Measurements from ENCODE around the gene CIT. TPM values are rescaled to one million over a fixed set of nuclear protein-coding genes. Genes with fewer than 3 reads are reported as not detected.
"Not testable (repeated sequence)": the region's sequence is repeated elsewhere in the genome, so short reads cannot be mapped to it uniquely, and the experiment has no call there.

Gene CIT
- total and polyA plus RNA-seq, 9 donors = 0.39 to 3.6 (median 1.7) TPM

GRCh38 chr12:119910586-119910985, 33.5 kb upstream of the CIT start:
- H3K36me3 ChIP-seq = no peaks in the 10 kb centered on the region
- no peaks in the 10 kb centered on the region for H3K27me3 ChIP-seq
- no peak for TF ChIP-seq EP300 (IDR thresholded peaks at IDR 0.05)
- TF ChIP-seq CTCF (IDR thresholded peaks at IDR 0.05) = no peak
- TF ChIP-seq POLR2A (IDR thresholded peaks at IDR 0.05) = no peak
- no peak overlapping the region for H3K4me3 ChIP-seq
- WGBS, 3 donors = 85 to 86% (median 86%) methylated on average over 4 of the region's 4 CpGs
- no peaks in the 10 kb centered on the region for H3K4me1 ChIP-seq (ENCODE audit: insufficient read depth)
- no peaks in the 10 kb centered on the region for H3K9me3 ChIP-seq
- intact Hi-C loops (cut with DNase I) = no loop called here
- DNase-seq = no peak
- H3K27ac ChIP-seq = no peak overlapping the region

- no peak for DNase-seq
- Histone ChIP-seq H3K27me3 (no peaks in the 10 kb centered on the region), H3K27ac (no peak overlapping the region), H3K36me3 (no peaks in the 10 kb centered on the region), H3K9me3 (no peaks in the 10 kb centered on the region), H3K4me3 (no peak overlapping the region), H3K4me1 (ENCODE audit: insufficient read depth) (no peaks in the 10 kb centered on the region)
- intact Hi-C loops (cut with DNase I) = no loop called here
- TF ChIP-seq CTCF (IDR thresholded peaks at IDR 0.05) (no peak), EP300 (IDR thresholded peaks at IDR 0.05) (no peak)
- 1 to 4% (median 1%) methylated on average over 5 of the region's 5 CpGs for whole genome bisulfite sequencing, 3 donors
Measured at GRCh38 chr12:119902084-119902509, 25.0 kb upstream of the CIT start.

- no peak for DNase-seq
- intact Hi-C loops (cut with DNase I) = no loop called here
- 59 to 75% (median 74%) methylated on average over 2 of the region's 2 CpGs for WGBS, 3 donors
- no peak overlapping the region for H3K4me3 ChIP-seq
- H3K36me3 ChIP-seq = no peaks in the 10 kb centered on the region
- no peaks in the 10 kb centered on the region for H3K27me3 ChIP-seq
- H3K9me3 ChIP-seq = no peaks in the 10 kb centered on the region
- TF ChIP-seq POLR2A (IDR thresholded peaks at IDR 0.05) (no peak), EP300 (IDR thresholded peaks at IDR 0.05) (no peak), CTCF (IDR thresholded peaks at IDR 0.05) (no peak)
- H3K4me1 ChIP-seq (ENCODE audit: insufficient read depth) = no peaks in the 10 kb centered on the region
- no peak overlapping the region for H3K27ac ChIP-seq
Measured at GRCh38 chr12:119901670-119902069, 24.6 kb upstream of the CIT start.

GRCh38 chr12:119894916-119895315, 17.8 kb upstream of the CIT start:
- no peak overlapping the region for H3K27ac ChIP-seq
- TF ChIP-seq CTCF (IDR thresholded peaks at IDR 0.05) (no peak), POLR2A (IDR thresholded peaks at IDR 0.05) (no peak), EP300 (IDR thresholded peaks at IDR 0.05) (no peak)
- H3K27me3 ChIP-seq = no peaks in the 10 kb centered on the region
- H3K4me1 ChIP-seq (ENCODE audit: insufficient read depth) = no peaks in the 10 kb centered on the region
- no peak for DNase-seq
- no peaks in the 10 kb centered on the region for H3K9me3 ChIP-seq
- WGBS, 3 donors = 3 to 22% (median 7%) methylated on average over 1 of the region's 1 CpG
- no peak overlapping the region for H3K4me3 ChIP-seq
- H3K36me3 ChIP-seq = no peaks in the 10 kb centered on the region
- intact Hi-C loops (cut with DNase I) = no loop called here

- H3K27ac ChIP-seq; intact Hi-C loops (cut with DNase I); DNase-seq; H3K4me1 ChIP-seq (ENCODE audit: insufficient read depth); H3K9me3 ChIP-seq; H3K4me3 ChIP-seq; H3K27me3 ChIP-seq; H3K36me3 ChIP-seq: not testable (repeated sequence)
- 33 to 42% (median 42%) methylated on average over 1 of the region's 1 CpG for WGBS, 3 donors
Measured at GRCh38 chr12:119892611-119893010, 15.5 kb upstream of the CIT start.
